ENCODE results near the gene SFTA2. TPM values are rescaled to one million over a fixed set of nuclear protein-coding genes. Genes with fewer than 3 reads are reported as not detected.

SFTA2 gene
- total RNA-seq, 1 experiment from 2014 or later = not detected

GRCh38 chr6:30885481-30885998 lies 46.4 kb downstream of the SFTA2 start:
- H4K20me1 ChIP-seq (ENCODE audit: insufficient read depth) = no peaks in the 10 kb centered on the region
- H3K79me2 ChIP-seq (ENCODE audit: insufficient read depth, low read length) = peaks cover 76% of the 10 kb centered on the region
- peak overlapping the region; percentile 99 for H3K4me2 ChIP-seq (ENCODE audit: low read length)
- peak overlapping the region; percentile 99 for H3K27ac ChIP-seq (ENCODE audit: low read depth, low read length)
- DNase-seq (ENCODE audit: low read depth, low spot score) (no peak), ATAC-seq (peak; percentile 6)
- peak overlapping the region; percentile 92 for H3K9ac ChIP-seq (ENCODE audit: low read length)
- peaks cover 9 to 18% of the 10 kb centered on the region in 2 experiments; a peak in 3 of 4 replicates for H3K36me3 ChIP-seq (ENCODE audit: control insufficient read depth in 1 of 2, insufficient read depth in 2 of 2, low read length in 2 of 2)
- no peak overlapping the region for H2AFZ ChIP-seq (ENCODE audit: low read depth, low read length, poor library complexity, severe bottlenecking)
- TSS peak; percentile 88 for BruUV-seq (replicated peaks)
- ChIA-PET RAD21 (ENCODE audit: low non-redundant PET in 1 of 2, low total read pairs in 2 of 2, uncharacterized antibody in 2 of 2, unreplicated experiment in 2 of 2) (no interaction called here), POLR2A (interaction anchor here (0.6 to 0.7 kb wide), 2 partner anchors 11 to 28 kb away, joined by 4 read pairs; no protein-coding TSS in a partner anchor), CTCF (no interaction called here)
- peak overlapping the region; percentile 83 to 87 for H3K4me3 ChIP-seq (replicated peaks in 1 of 2; ENCODE audit: low read depth in 1 of 2, low read length in 2 of 2)
- H3K9me3 ChIP-seq (ENCODE audit: control insufficient read depth in 1 of 2, insufficient read depth in 1 of 2, low read depth in 1 of 2, low read length in 2 of 2) = no peaks in the 10 kb centered on the region
- H3K4me1 ChIP-seq (ENCODE audit: control insufficient read depth in 1 of 2, insufficient read depth in 2 of 2, low read length in 2 of 2) = peaks cover 50 to 65% of the 10 kb centered on the region in 2 experiments
- no peaks in the 10 kb centered on the region for H3K9me2 ChIP-seq (ENCODE audit: insufficient read depth)
- TF ChIP-seq RAD21 (IDR thresholded peaks at IDR 0.05; ENCODE audit: low read depth) (no peak), POLR2A (IDR thresholded peaks at IDR 0.05; ENCODE audit: borderline replicate concordance, extremely low read depth, insufficient read depth, insufficient read length) (no peak), CTCF (IDR thresholded peaks at IDR 0.05 in 2 of 3, conservative IDR thresholded peaks at IDR 0.05 in 1 of 3; ENCODE audit: borderline replicate concordance in 1 of 3, insufficient read depth in 1 of 3, low read depth in 2 of 3, low read length in 2 of 3) (no peak), EZH2phosphoT487 (IDR thresholded peaks at IDR 0.05; ENCODE audit: borderline replicate concordance) (no peak), ELF1 (IDR thresholded peaks at IDR 0.05; ENCODE audit: borderline replicate concordance, low read depth) (no peak), SRF (IDR thresholded peaks at IDR 0.05; ENCODE audit: low read depth) (no peak), YY1 (IDR thresholded peaks at IDR 0.05; ENCODE audit: extremely low read depth, insufficient replicate concordance, low read depth, low read length) (no peak), SIN3A (IDR thresholded peaks at IDR 0.05; ENCODE audit: low read depth) (no peak), TCF7L2 (IDR thresholded peaks at IDR 0.05; ENCODE audit: borderline replicate concordance, extremely low read depth, insufficient read depth, insufficient read length) (no peak), POLR2AphosphoS5 (IDR thresholded peaks at IDR 0.05; ENCODE audit: low read depth, low read length) (no peak), ZNF274 (IDR thresholded peaks at IDR 0.05; ENCODE audit: low read depth, low read length) (no peak)
- TF ChIP-seq, protein P1, sequence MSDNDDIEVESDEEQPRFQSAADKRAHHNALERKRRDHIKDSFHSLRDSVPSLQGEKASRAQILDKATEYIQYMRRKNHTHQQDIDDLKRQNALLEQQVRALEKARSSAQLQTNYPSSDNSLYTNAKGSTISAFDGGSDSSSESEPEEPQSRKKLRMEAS (IDR thresholded peaks at IDR 0.05) = no peak
- H3K27me3 ChIP-seq (ENCODE audit: insufficient read depth, low read length) = no peaks in the 10 kb centered on the region
- intact Hi-C loops (cut with micrococcal nuclease) = loop anchor here (2.0 kb wide), 1 partner anchor 23 kb away; the partner anchor contains the start of gene GTF2H4
